Panc1 (cell line): Measurements from ENCODE around the gene PCSK5.

ENCODE experiments used
- POLR2AphosphoS5 ChIP-seq: IDR thresholded peaks from 2 replicates; pipeline ENCODE4 v1.6.1; 2012; ENCODE audit warnings: mild to moderate bottlenecking, low read depth, low read length, moderate library complexity
- SIN3A ChIP-seq: IDR thresholded peaks from 2 replicates; pipeline ENCODE4 v1.6.1; 2012; ENCODE audit warnings: low read depth, mild to moderate bottlenecking, low read length, moderate library complexity, borderline replicate concordance; ENCODE audit not compliant: insufficient read depth
- TCF7L2 ChIP-seq: IDR thresholded peaks from 2 replicates; pipeline ENCODE4 v1.6.1; 2011; ENCODE audit warnings: mild to moderate bottlenecking, low read depth, low read length, inconsistent platforms
- TF ChIP-seq, protein P1 (sequence below): fragments of 450-650 bp; IDR thresholded peaks from 2 replicates; pipeline ENCODE4 v1.5.1; 2017; ENCODE audit warnings: mild to moderate bottlenecking

DNA sequence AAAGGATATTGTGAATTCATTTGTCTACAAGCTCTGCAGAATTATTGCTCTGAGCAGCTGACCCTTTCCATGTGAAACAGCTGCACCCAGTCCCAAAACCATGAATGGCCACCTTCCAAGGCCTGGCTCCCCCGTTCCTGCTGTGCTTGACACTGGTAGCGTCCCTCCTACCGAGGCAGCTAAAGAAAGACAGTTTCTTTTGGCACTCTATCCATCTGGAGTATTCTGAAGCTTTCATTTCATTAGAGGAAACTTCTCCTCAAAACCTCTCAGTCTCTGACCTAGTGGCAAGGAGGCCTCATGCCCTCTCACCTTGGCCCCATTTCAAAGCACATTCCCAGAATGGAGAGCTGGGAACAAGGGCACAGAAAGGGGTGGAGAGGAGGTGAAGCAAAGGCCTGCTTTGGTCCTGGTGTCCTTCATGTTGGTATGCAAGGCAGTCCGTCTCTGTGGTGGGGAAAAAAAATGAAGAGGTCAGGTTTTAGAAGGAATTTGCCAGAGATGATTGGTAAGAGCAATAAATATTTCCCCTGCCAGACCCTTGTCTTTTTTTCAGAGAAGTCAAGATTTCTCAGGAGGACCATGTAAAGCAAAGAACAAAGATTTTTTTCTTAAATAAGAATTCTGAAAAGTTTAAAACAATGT lies 271.7 kb downstream of the PCSK5 start:
- TF ChIP-seq, protein P1, sequence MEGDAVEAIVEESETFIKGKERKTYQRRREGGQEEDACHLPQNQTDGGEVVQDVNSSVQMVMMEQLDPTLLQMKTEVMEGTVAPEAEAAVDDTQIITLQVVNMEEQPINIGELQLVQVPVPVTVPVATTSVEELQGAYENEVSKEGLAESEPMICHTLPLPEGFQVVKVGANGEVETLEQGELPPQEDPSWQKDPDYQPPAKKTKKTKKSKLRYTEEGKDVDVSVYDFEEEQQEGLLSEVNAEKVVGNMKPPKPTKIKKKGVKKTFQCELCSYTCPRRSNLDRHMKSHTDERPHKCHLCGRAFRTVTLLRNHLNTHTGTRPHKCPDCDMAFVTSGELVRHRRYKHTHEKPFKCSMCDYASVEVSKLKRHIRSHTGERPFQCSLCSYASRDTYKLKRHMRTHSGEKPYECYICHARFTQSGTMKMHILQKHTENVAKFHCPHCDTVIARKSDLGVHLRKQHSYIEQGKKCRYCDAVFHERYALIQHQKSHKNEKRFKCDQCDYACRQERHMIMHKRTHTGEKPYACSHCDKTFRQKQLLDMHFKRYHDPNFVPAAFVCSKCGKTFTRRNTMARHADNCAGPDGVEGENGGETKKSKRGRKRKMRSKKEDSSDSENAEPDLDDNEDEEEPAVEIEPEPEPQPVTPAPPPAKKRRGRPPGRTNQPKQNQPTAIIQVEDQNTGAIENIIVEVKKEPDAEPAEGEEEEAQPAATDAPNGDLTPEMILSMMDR: no peak
- TF ChIP-seq POLR2AphosphoS5 (no peak), TCF7L2 (no peak), SIN3A (no peak)
